ENCODE data around the gene SLC12A1.

Gene SLC12A1

GRCh38 chr15:48267766-48268165 lies 61.7 kb downstream of the SLC12A1 start:
- Histone ChIP-seq H3K9ac (ENCODE audit: low read length in 5 of 5) (no peak overlapping the region), H3K4me1 (ENCODE audit: control insufficient read depth in 5 of 5, insufficient read depth in 5 of 5, low read length in 5 of 5) (no peaks in the 10 kb centered on the region), H3K36me3 (ENCODE audit: control insufficient read depth in 5 of 5, insufficient read depth in 5 of 5, low read length in 5 of 5) (no peaks in the 10 kb centered on the region), H3K4me3 (ENCODE audit: low read depth in 1 of 5, low read length in 5 of 5) (no peak overlapping the region), H3K9me3 (ENCODE audit: control insufficient read depth in 5 of 5, low read length in 5 of 5) (no peaks in the 10 kb centered on the region), H3K27ac (ENCODE audit: low read depth, low read length) (no peak overlapping the region), H3K27me3 (ENCODE audit: control insufficient read depth in 5 of 5, insufficient read depth in 4 of 5, low read length in 5 of 5) (peaks cover 0 to 4% (median 0%) of the 10 kb centered on the region in 5 donors)

- H3K9me3 ChIP-seq (ENCODE audit: control insufficient read depth in 5 of 5, low read length in 5 of 5) = no peaks in the 10 kb centered on the region
- H3K36me3 ChIP-seq (ENCODE audit: control insufficient read depth in 5 of 5, insufficient read depth in 5 of 5, low read length in 5 of 5) = no peaks in the 10 kb centered on the region
These were observed 66.9 kb downstream of the SLC12A1 start for GRCh38 chr15:48273049-48273448.

GRCh38 chr15:48278666-48279065 lies 72.6 kb downstream of the SLC12A1 start:
- no peaks in the 10 kb centered on the region for H3K36me3 ChIP-seq (ENCODE audit: control insufficient read depth in 5 of 5, insufficient read depth in 5 of 5, low read length in 5 of 5)

More at GRCh38 chr15:48273049-48273448, 66.9 kb downstream of the SLC12A1 start:
- H3K4me1 ChIP-seq (ENCODE audit: control insufficient read depth in 5 of 5, insufficient read depth in 5 of 5, low read length in 5 of 5) = no peaks in the 10 kb centered on the region
- H3K9ac ChIP-seq (ENCODE audit: low read length in 5 of 5) = no peak overlapping the region
- H3K27me3 ChIP-seq (ENCODE audit: control insufficient read depth in 5 of 5, insufficient read depth in 4 of 5, low read length in 5 of 5) = no peaks in the 10 kb centered on the region
- H3K27ac ChIP-seq (ENCODE audit: low read depth, low read length) = no peak overlapping the region
- no peak overlapping the region for H3K4me3 ChIP-seq (ENCODE audit: low read depth in 1 of 5, low read length in 5 of 5)

GRCh38 chr15:48279608-48280007 lies 73.5 kb downstream of the SLC12A1 start:
- no peak overlapping the region for H3K9ac ChIP-seq (ENCODE audit: low read length in 5 of 5)
- no peaks in the 10 kb centered on the region for H3K9me3 ChIP-seq (ENCODE audit: control insufficient read depth in 5 of 5, low read length in 5 of 5)
- H3K4me1 ChIP-seq (ENCODE audit: control insufficient read depth in 5 of 5, insufficient read depth in 5 of 5, low read length in 5 of 5) = no peaks in the 10 kb centered on the region
- H3K4me3 ChIP-seq (ENCODE audit: low read depth in 1 of 5, low read length in 5 of 5) = no peak overlapping the region
- H3K36me3 ChIP-seq (ENCODE audit: control insufficient read depth in 5 of 5, insufficient read depth in 5 of 5, low read length in 5 of 5) = no peaks in the 10 kb centered on the region
- H3K27me3 ChIP-seq (ENCODE audit: control insufficient read depth in 5 of 5, insufficient read depth in 4 of 5, low read length in 5 of 5) = no peaks in the 10 kb centered on the region
- H3K27ac ChIP-seq (ENCODE audit: low read depth, low read length) = no peak overlapping the region

More at GRCh38 chr15:48278666-48279065, 72.6 kb downstream of the SLC12A1 start:
- no peaks in the 10 kb centered on the region for H3K4me1 ChIP-seq (ENCODE audit: control insufficient read depth in 5 of 5, insufficient read depth in 5 of 5, low read length in 5 of 5)
- H3K27ac ChIP-seq (ENCODE audit: low read depth, low read length) = no peak overlapping the region
- H3K27me3 ChIP-seq (ENCODE audit: control insufficient read depth in 5 of 5, insufficient read depth in 4 of 5, low read length in 5 of 5) = no peaks in the 10 kb centered on the region
- no peak overlapping the region for H3K9ac ChIP-seq (ENCODE audit: low read length in 5 of 5)
- no peaks in the 10 kb centered on the region for H3K9me3 ChIP-seq (ENCODE audit: control insufficient read depth in 5 of 5, low read length in 5 of 5)
- H3K4me3 ChIP-seq (ENCODE audit: low read depth in 1 of 5, low read length in 5 of 5) = no peak overlapping the region

DNA sequence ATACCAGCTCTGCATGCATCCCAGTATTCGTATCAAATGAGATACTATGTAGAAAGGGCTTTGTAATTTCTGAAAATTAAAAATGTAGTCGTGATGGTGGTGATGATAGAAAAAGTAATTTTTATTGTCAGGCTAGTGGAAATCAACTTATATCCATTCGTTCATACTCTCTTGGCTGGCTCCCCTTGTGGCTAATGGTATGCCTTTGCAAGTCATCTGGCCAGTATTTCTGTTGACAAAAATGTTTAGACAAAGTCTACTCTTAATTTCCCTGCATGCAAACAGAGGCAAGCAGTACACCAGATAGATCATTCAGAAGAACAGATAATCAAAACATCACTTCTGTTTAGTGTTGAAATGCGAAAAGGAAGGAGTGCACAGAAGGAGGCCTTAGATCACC lies 75.6 kb downstream of the SLC12A1 start:
- Histone ChIP-seq H3K9me3 (ENCODE audit: control insufficient read depth in 5 of 5, low read length in 5 of 5) (no peaks in the 10 kb centered on the region), H3K36me3 (ENCODE audit: control insufficient read depth in 5 of 5, insufficient read depth in 5 of 5, low read length in 5 of 5) (no peaks in the 10 kb centered on the region), H3K9ac (ENCODE audit: low read length in 5 of 5) (no peak overlapping the region), H3K27ac (ENCODE audit: low read depth, low read length) (no peak overlapping the region), H3K27me3 (ENCODE audit: control insufficient read depth in 5 of 5, insufficient read depth in 4 of 5, low read length in 5 of 5) (no peaks in the 10 kb centered on the region), H3K4me1 (ENCODE audit: control insufficient read depth in 5 of 5, insufficient read depth in 5 of 5, low read length in 5 of 5) (peaks cover 0 to 6% (median 3%) of the 10 kb centered on the region in 5 donors), H3K4me3 (ENCODE audit: low read depth in 1 of 5, low read length in 5 of 5) (no peak overlapping the region)

DNA sequence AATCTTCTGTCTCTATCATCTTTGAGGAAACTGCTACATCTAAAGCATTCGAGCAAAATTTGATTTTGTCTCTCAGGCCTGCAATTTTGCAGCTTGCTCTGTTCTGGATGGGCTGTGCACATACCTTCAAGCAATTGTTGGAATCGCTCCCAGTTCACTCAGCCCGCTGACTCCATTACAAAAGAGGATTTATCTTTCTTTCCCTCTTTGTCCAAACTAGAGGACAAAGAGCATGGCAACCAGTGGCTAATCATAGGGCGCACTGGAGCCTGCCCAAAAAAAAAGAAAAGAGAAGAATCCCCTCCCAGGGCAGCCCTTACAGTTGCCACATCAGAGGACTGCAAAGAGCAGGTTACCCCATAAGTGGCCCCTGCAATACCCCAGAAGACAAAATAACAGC lies 76.1 kb downstream of the SLC12A1 start:
- H3K4me3 ChIP-seq (ENCODE audit: low read depth in 1 of 5, low read length in 5 of 5) = no peak overlapping the region
- H3K36me3 ChIP-seq (ENCODE audit: control insufficient read depth in 5 of 5, insufficient read depth in 5 of 5, low read length in 5 of 5) = no peaks in the 10 kb centered on the region
- no peak overlapping the region for H3K9ac ChIP-seq (ENCODE audit: low read length in 5 of 5)
- no peaks in the 10 kb centered on the region for H3K27me3 ChIP-seq (ENCODE audit: control insufficient read depth in 5 of 5, insufficient read depth in 4 of 5, low read length in 5 of 5)
- no peak overlapping the region for H3K27ac ChIP-seq (ENCODE audit: low read depth, low read length)
- H3K9me3 ChIP-seq (ENCODE audit: control insufficient read depth in 5 of 5, low read length in 5 of 5) = no peaks in the 10 kb centered on the region
- peaks cover 0 to 6% (median 3%) of the 10 kb centered on the region in 5 donors for H3K4me1 ChIP-seq (ENCODE audit: control insufficient read depth in 5 of 5, insufficient read depth in 5 of 5, low read length in 5 of 5)

- no peak overlapping the region for H3K4me3 ChIP-seq (ENCODE audit: low read depth in 1 of 5, low read length in 5 of 5)
- no peak overlapping the region for H3K27ac ChIP-seq (ENCODE audit: low read depth, low read length)
- H3K36me3 ChIP-seq (ENCODE audit: control insufficient read depth in 5 of 5, insufficient read depth in 5 of 5, low read length in 5 of 5) = no peaks in the 10 kb centered on the region
- H3K9ac ChIP-seq (ENCODE audit: low read length in 5 of 5) = no peak overlapping the region
- H3K4me1 ChIP-seq (ENCODE audit: control insufficient read depth in 5 of 5, insufficient read depth in 5 of 5, low read length in 5 of 5) = peaks cover 0 to 6% (median 3%) of the 10 kb centered on the region in 5 donors
- no peaks in the 10 kb centered on the region for H3K27me3 ChIP-seq (ENCODE audit: control insufficient read depth in 5 of 5, insufficient read depth in 4 of 5, low read length in 5 of 5)
- no peaks in the 10 kb centered on the region for H3K9me3 ChIP-seq (ENCODE audit: control insufficient read depth in 5 of 5, low read length in 5 of 5)
These were observed 77.5 kb downstream of the SLC12A1 start for GRCh38 chr15:48283396-48284145.

- no peak overlapping the region for H3K9ac ChIP-seq (ENCODE audit: low read length in 5 of 5)
- H3K9me3 ChIP-seq (ENCODE audit: control insufficient read depth in 5 of 5, low read length in 5 of 5) = no peaks in the 10 kb centered on the region
- no peaks in the 10 kb centered on the region for H3K36me3 ChIP-seq (ENCODE audit: control insufficient read depth in 5 of 5, insufficient read depth in 5 of 5, low read length in 5 of 5)
- no peaks in the 10 kb centered on the region for H3K27me3 ChIP-seq (ENCODE audit: control insufficient read depth in 5 of 5, insufficient read depth in 4 of 5, low read length in 5 of 5)
- H3K27ac ChIP-seq (ENCODE audit: low read depth, low read length) = no peak overlapping the region
- peaks cover 0 to 6% (median 3%) of the 10 kb centered on the region in 5 donors for H3K4me1 ChIP-seq (ENCODE audit: control insufficient read depth in 5 of 5, insufficient read depth in 5 of 5, low read length in 5 of 5)
- peak overlapping the region in 3 of 5 donors; percentile 40 to 45 (median 43) for H3K4me3 ChIP-seq (ENCODE audit: low read depth in 1 of 5, low read length in 5 of 5)
These were observed 79.5 kb downstream of the SLC12A1 start for GRCh38 chr15:48285329-48286214.

DNA sequence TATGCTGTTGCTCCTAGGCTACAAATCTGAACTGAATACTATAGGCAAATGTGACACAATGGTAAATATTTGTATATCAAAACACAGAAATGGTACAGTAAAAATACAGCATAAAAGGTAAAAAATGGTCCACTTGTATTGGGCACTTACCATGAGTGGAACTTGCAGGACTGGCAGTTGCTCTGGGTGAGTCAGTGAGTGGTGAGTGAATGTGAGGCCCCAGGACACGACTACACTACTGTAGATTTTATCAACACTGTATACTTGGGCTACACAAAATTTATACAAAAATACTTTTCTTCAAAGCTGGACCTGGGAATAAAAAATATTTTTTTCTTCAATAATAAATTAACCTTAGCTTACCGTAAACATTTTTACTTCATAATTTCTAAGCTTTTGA lies 83.5 kb downstream of the SLC12A1 start:
- Histone ChIP-seq H3K27ac (ENCODE audit: low read depth, low read length) (no peak overlapping the region), H3K4me3 (ENCODE audit: low read depth in 1 of 5, low read length in 5 of 5) (no peak overlapping the region), H3K4me1 (ENCODE audit: control insufficient read depth in 5 of 5, insufficient read depth in 5 of 5, low read length in 5 of 5) (peaks cover 0 to 6% (median 3%) of the 10 kb centered on the region in 5 donors), H3K27me3 (ENCODE audit: control insufficient read depth in 5 of 5, insufficient read depth in 4 of 5, low read length in 5 of 5) (no peaks in the 10 kb centered on the region), H3K9me3 (ENCODE audit: control insufficient read depth in 5 of 5, low read length in 5 of 5) (no peaks in the 10 kb centered on the region), H3K36me3 (ENCODE audit: control insufficient read depth in 5 of 5, insufficient read depth in 5 of 5, low read length in 5 of 5) (no peaks in the 10 kb centered on the region), H3K9ac (ENCODE audit: low read length in 5 of 5) (no peak overlapping the region)

DNA sequence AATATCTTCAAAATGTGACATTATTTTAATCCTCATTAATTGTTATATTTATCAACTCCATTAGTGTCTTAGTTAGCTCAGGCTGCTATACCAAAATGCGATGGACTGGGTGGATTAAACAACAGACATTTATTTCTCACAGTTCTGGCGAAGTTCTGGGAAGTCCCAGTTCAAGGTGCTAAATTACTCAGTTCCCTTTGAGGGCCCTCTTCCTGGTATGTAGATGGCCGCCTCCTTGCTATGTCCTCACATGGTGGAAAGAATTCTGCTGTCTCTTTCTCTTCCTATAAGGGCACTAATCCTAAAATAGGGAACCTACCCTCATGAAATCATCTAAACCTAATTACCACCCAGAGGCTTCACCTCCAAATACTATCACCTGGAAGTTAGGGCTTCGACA lies 86.4 kb downstream of the SLC12A1 start:
- H3K36me3 ChIP-seq (ENCODE audit: control insufficient read depth in 5 of 5, insufficient read depth in 5 of 5, low read length in 5 of 5) = no peaks in the 10 kb centered on the region
- no peak overlapping the region for H3K9ac ChIP-seq (ENCODE audit: low read length in 5 of 5)
- no peaks in the 10 kb centered on the region for H3K27me3 ChIP-seq (ENCODE audit: control insufficient read depth in 5 of 5, insufficient read depth in 4 of 5, low read length in 5 of 5)
- H3K9me3 ChIP-seq (ENCODE audit: control insufficient read depth in 5 of 5, low read length in 5 of 5) = no peaks in the 10 kb centered on the region
- H3K27ac ChIP-seq (ENCODE audit: low read depth, low read length) = no peak overlapping the region
- no peak overlapping the region for H3K4me3 ChIP-seq (ENCODE audit: low read depth in 1 of 5, low read length in 5 of 5)
- H3K4me1 ChIP-seq (ENCODE audit: control insufficient read depth in 5 of 5, insufficient read depth in 5 of 5, low read length in 5 of 5) = no peaks in the 10 kb centered on the region

Data from subcutaneous abdominal adipose tissue (tissue), 5 donors.